ENCODE measurements around the gene METAP2.

Gene METAP2

DNA sequence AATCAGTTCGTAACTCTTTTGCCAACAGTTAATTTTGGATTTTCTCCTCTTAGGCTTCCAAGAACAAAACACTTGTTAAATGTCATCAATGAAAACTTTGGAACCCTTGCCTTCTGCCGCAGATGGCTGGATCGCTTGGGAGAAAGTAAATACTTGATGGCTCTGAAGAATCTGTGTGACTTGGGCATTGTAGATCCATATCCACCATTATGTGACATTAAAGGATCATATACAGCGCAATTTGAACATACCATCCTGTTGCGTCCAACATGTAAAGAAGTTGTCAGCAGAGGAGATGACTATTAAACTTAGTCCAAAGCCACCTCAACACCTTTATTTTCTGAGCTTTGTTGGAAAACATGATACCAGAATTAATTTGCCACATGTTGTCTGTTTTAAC is 39.6 kb downstream of the METAP2 start:
- DNase-seq (ENCODE audit: low read depth), result no peak

DNA sequence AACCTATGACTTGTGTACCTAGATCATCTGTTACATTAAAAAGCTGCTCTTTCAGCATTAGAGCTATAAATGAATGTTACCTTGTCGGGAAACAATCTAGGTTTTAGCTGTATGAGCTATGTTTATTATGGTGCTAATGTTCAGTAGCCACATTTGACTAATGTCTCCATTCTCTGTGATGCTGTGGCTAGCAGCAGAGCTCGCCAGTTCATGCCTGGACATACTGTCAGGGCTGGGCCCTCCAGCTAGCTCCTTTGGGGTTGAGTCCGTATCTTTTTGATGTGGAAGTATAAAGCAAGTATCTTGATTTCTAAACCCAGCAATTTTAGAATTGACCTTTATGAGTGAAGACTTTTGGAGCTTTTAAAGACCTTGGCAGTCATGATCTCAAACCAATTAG is 41.2 kb downstream of the METAP2 start:
- DNase-seq (ENCODE audit: low read depth), result no peak

DNA sequence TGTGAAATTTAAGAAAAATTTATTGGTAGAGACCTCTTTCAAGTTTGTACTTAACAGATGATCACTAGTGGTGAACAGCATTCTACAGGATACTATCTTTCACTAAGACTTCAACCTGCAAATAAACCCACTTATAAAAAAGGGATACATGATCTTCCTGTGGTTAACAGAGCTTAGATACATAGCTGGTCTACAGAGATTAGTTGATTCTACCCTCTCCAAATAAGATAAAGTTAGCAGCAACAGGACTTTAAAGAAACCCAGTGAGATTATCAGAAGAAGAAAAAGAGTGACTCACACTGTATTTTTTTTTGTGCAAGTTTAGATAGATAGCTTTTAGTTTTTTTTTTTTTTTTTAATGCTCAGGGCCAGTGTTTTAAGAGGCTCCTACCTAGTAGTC is 42.8 kb downstream of the METAP2 start:
- DNase-seq (ENCODE audit: low read depth), result no peak

DNA sequence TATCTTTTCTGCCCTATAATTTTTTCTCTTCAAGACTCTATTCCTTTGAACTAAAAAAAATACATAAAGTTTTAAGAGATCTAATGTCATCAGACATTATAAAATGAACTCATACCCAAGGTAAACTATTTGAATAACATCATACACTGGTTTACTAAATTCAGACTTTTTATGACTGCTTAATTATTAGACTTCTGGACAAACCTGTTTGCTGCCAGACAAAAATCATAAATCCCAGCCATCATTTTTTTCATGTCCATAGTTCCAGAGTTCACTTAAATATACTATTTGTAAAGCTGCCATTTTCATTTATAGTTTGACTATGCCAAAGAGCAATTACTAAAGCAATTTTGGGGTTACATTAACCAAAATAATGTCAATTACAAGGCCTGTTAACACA is 43.3 kb downstream of the METAP2 start:
- DNase-seq (ENCODE audit: low read depth), result no peak

DNA sequence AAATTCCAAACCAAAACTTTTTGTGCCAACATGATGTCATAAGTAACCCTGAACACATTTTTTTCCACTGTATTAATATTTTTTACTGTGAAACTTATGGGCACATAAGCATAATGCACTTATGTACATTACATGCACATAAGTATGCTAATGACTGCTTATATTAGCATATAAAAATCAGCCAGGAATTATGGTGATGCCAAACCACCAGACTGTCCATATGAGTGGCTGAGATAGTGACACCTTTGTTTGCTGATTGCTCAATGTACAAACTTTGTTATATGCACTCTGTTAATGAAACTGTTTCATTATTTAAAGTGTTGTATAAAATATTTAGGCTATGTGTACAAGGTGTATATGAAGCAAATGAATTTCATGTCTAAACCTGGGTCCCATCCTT is 45.0 kb downstream of the METAP2 start:
- DNase-seq (ENCODE audit: low read depth), result no peak

DNA sequence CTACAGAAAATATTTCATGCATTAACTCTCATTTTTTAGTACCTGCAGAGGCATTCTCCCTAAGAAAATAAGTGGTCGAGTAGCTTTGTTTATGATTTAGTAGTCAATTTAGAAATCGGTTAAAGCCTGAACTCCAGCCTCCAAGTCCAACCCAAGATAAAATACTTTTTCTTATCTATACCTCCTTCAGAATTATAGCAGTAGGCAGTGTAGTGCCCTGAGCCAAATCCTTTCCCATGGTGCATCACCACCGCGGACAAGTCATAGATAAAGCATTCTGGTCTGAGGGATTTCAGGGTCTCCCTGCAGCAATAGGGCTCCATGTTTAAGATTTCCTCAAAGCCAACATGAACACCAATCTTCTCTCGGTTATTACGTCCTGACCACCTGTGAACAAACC is 46.9 kb downstream of the METAP2 start:
- no peak for DNase-seq (ENCODE audit: low read depth)

DNA sequence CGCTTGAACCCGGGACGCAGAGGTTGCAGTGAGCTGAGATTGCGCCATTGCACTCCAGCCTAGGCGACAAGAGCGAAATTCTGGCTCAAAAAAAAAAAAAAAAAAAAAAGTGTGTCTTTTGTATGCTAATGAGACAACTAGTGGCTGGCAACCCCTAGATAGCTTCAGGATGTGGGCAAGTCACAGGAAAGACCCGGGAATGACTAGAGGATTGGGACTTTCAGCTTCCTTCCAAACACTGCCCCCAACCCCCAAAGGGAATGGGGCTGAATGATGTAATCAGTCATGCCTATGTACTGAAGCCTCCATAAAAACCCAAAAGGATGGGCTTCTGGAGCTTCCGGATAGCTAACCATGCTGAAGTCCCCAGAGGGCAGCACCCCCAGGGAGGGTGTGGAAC is 48.7 kb downstream of the METAP2 start:
- no peak for DNase-seq (ENCODE audit: low read depth)

DNA sequence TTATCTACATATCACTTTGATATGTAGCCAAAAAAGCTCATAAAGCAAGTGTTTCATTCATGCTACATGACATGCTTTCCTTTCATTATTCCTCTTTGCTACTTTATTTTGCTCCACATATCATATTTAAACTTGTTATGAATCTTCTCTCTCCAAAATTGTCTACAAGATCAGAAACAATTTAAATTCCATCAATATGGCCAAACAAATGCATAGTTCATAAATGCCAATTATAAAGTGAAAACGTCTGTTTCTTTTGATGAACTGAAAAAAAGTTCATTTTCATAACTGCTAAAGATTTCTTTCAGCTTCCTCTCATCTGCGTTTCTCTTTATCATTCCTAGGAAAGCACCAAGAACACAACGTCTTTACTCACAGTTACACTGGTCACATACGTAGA is 54.5 kb downstream of the METAP2 start:
- DNase-seq (ENCODE audit: low read depth), result no peak

DNA sequence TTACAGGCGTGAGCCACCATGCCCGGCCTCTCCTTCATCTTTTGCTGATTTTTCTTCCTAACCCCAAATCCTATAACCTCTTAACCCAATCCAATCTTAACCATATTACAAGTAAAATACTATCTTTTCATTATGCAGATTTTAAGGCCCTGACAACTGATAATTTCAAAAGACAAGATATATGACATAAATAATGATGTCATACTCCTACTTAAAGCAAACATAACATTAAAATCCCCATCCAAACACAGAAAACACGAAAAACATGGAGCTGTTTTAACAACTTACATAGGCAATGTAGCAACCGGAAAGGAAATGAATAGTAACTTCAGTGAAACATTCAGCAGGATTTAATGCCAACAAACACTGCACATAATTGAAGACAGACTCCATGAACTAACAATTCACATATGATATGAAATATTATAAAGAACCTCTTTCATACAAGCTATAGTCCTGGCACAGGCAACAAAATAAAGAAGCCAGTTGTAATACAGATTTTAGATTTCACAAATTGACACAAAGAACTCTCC is 55.8 kb downstream of the METAP2 start:
- DNase-seq (ENCODE audit: low read depth), result no peak

DNA sequence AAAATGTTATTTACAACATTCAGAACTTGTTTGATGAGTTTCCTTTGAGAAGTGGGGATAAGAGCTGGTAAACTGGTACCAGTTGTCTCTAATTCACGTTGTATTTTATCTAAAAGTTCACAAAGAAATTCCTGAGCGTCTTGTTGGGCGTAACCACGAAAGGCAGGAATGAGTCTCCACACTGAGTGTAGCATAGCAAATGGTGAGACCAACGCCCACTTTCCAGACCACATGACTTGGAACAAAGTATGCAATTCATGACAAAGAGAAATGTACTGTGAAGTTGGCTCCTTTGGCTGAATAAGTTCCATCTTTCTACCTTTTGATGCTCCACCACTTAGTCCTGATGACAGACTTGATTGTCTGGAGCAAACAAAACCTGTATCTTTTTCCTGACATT is 58.9 kb downstream of the METAP2 start:
- peak; percentile 58 for DNase-seq (ENCODE audit: low read depth)

DNA sequence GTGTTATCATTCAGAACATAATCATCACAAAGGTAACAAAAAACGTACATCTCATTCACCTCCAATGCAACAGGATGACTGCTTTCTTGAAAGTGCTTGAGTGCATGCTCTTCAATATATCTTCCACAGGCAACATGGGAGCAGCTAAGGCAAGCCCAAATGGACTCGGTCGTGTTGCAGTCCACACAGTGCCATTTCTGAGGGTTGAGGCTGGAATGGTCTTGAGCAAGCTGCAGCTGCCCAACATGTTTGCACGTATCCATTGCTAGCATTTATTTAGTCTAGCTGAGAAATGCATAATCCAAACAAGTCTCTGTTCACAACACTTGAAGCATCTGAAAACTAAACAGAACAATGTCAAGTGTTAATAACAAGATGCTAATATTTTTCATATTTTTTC is 60.0 kb downstream of the METAP2 start:
- no peak for DNase-seq (ENCODE audit: low read depth)

DNA sequence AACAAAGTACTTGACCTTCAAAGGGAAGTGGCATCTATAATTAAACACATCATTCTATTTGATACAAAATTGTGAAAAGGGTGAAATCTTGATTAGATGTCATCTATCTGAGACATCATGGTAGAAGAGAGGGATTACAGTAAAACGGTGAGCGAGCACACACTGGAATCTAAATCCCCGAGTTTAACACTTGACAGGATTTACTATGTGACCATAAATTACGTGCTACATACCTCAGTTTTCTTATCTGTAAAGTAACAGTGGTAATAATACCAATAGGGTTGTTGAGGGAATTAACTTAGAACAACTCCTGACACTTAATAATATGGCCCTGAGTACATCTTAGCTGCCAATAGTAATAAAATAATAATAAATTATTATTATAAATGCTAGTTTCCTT is 64.1 kb downstream of the METAP2 start:
- DNase-seq (ENCODE audit: low read depth), result no peak

DNA sequence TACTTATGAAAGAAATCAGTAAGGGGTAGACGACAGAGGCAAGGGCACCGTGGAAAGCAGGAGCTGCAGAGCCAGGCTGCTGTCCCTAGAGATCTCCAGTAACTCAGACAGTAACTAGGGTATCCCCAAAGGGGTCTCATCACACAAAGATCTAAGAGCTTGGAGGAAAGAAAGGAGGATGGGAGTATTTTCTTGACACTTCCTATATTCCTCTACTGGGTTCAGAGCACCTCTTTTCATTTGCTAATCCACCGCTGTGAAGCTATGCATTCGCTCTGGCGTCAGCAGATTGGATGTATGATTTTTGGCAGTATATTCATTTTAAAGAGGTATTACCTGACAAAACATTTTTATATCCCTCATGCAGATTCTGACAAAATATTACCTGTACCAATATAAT is 64.7 kb downstream of the METAP2 start:
- DNase-seq (ENCODE audit: low read depth), result no peak

DNA sequence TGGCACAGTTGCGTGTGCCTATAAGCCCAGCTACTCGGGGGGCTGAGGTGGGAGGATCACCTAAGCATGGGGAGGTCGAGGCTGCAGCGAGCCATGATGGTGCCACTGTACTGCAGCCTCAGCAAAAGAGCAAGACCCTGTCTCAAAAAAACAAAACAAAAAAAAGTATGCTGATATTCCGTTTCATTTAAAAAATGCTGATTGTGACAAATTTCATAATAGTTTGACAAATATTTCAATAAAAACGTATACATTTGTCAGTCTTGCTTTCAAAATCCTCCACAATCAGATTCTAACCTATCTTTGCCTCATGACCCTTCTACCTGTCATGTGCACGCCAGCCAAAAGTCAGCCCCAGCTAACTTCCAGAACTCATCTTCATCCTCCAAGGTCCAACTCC is 67.5 kb downstream of the METAP2 start:
- DNase-seq (ENCODE audit: low read depth), result no peak

DNA sequence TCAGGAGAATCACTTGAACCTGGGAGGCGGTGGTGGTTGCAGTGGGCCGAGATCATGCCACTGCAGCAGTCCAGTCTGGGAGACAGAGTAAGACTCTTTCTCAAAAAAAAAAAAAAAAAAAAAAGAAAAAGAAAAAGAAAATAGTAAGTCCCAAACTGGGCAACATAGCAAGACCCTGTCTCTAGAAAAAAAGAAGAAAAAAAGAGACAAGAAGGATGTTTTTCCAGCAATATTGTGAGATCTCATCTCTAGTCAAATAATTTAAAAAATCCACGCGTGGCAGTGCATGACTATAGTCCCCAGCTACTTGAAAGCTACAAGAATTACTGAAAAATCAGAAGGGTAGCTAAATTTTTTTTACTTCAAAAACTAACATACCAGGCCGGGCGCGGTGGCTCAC is 69.4 kb downstream of the METAP2 start:
- no peak for DNase-seq (ENCODE audit: low read depth)

DNA sequence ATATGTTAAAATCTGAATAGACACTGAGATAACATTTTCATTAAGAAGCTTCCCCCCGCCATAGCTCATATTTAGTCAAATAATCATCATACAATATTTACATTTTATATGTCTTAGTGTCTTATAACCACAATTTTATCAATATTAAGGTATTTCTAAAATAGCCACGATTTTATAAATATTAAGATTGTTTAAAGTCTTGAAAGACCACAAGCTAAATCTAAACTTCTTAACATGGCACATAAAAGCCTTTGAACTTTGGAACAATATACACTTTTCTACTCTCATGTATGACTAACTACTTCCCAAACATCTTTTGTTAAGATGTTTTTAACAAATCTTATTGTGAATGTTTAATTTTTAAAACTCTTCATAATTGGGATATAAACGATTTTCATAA is 70.8 kb downstream of the METAP2 start:
- no peak for DNase-seq (ENCODE audit: low read depth)

DNA sequence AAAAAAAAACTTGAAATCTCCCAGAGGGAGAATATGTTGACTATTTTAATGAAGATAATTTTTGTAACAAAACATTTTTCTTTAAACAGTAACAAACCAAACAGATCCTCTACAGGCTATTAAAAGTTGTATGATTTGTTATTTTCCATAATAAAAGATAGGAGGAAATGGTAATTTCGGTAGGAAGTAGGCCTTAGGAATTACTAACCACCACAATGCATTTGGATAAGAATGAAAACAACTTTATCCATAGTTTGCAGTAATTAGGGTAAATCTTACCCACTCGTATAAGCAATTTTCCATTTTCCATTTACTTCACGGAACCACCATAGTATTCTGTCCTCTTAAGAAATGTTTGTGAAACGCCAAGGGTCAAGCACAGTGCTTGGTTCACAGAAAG is 71.4 kb downstream of the METAP2 start:
- DNase-seq (ENCODE audit: low read depth), result no peak

DNA sequence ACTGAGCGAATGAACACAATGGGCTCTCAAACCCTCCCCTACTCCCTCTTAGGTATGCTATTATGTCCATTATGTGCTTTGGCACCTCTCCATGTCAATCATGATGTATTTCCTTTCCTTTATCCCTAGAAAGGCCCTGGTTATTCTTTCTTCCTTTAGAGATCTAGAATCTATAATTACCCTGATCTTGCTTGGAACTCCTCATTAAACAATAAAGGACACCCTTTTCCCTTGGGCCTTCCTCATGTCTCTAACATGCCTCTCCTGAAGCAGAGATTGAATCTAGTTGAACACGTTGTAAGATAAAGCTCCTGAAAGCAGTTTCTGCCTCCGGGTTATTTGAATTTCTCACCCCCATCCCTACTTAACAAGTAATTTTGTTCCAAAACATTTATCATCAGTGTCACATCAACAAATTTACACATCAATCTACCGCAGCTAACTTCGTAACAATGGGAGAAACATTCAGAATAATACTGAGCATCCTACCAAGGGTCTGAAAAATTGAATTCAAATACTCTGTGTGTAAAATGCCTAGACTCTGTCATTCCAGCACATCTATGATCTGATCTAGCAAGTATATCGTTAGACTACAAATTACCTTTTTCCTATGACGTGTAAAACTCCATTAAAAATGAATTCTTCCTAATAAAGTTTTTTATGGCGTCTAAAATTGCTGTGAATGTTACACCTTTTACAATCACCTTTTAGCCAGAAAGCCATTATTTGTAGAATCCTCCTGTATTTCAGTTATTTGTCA is 72.0 kb downstream of the METAP2 start:
- no peak for DNase-seq (ENCODE audit: low read depth)

DNA sequence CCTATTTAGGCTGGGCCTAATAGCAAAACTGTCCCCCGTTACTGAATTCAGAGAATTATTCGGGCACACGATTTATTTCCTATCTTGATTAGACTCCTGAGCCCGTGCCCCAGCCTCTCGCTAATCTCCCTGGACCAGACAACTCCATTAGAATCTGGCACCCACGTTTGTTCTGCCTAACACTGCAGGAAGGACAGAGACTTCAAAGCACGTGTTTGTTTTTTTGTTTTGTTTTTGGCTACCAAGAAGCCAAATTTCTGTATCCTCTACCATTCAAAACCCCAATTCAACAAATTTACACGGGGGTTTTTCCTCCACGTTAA is 72.5 kb downstream of the METAP2 start:
- DNase-seq (ENCODE audit: low read depth), result no peak

DNA sequence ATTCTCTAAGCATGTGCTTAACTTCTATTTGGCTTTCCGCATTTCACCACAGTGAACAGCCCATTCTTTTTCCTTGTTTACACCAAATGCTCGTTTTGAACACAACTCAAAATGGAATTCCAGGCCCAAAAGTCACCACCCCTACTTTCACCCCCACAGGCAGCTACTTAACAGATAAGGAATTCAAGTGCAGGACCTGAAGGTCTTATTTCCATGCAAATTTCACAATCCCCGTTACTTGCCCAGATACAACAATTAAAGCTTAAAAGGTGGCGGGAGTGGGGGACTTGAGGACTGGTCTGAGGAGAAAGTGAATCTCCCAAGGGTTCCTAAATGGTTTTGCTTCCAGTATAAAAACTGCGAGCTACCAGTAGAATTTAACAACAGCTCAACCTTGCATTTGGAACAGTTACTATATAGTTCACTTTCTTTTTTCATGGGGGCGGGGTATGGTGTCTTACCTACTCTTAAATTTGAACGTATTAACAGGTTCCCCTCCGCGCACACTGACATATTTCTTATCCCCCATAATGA is 73.6 kb downstream of the METAP2 start:
- peak; percentile 22 for DNase-seq (ENCODE audit: low read depth)

DNA sequence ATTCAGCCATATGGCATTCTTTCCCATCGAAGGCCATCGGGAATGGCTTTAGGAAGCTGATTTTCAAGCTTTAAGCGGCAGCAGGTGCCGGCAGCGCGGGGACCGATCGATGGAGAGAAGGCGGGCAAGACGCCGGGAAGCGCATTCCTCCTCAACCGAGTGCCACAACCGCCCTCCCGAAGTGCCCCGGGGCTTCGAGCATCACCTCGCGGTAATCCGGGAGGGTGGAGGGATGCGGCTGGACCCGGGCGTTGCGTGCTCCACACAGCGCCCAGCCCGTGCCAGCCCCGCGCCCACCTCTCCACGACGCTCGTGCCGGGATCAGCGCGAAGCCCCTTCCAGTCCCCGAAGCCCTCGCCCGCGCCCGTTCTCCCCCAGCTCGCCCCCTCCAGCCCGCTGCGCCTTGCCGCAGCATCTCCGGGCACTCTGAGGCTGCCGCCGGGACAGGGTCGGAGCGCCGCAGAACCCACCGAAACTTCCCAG is 74.1 kb downstream of the METAP2 start:
- peak; percentile 30 for DNase-seq (ENCODE audit: low read depth)

DNA sequence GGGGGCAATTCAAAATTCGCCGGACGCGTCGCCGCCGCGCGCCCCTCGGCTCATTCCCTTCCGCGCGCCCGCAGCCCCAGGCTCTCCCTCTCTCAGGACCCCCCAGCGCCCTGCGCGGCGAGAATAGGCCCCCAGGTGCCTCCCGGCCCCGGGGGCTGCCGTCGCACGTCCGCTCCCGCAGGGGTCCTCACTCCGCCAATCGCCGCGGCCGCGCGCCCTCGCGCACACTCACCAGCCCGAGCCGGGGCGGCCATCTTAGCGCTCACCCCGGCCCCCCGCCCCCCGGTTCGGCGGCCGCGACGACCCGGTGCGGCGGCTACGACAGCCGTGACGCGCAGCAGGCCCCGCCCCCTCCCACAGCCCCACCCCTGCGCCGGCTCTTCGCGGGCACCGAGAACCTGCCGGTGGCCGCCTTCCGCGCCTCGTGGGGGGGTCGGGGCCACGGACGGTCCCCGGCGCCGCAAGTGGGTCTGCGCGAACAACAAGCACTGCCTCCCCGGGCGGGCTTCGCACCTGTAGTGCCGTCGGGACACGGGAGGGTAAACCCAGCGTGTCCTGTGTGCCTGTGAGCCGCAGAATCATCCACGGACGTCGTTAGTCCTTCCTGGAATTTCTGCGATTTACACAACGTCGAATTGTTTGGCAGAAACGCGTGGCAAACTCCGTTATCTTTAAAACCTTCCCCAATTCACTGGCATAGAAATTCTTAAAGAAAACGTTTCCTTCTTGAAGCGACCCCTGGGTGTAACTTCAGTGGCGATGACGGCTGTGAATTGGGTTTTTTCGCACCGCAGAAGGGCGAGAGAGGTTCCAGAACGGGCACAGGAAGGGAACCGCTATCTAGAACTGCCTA is 74.8 kb downstream of the METAP2 start:
- peak; percentile 15 for DNase-seq (ENCODE audit: low read depth)

Measured in ELR (cell line).